Activated naive CD4-positive, alpha-beta T cell treated with anti-CD3 and anti-CD28 coated beads for 36 hours (primary cell): Measurements from ENCODE around the gene TANGO6. TPM values are rescaled to one million over a fixed set of nuclear protein-coding genes. Genes with fewer than 3 reads are reported as not detected.

Experiments used
- CTCF ChIA-PET: fragments of 350-600 bp; sonication (Branson Sonifier 250); formaldehyde crosslinking; loops from one replicate; lab custom pipeline; 2021; ENCODE audit warnings: antibody characterized with exemption; lab: Charles Lee
- DNase-seq: peaks from one replicate; pipeline ENCODE4 v3.0.0-alpha.2; 2020
- H3K27ac Mint-ChIP-seq: one replicate; pipeline ENCODE4 v1.8.0; 2021; ENCODE audit warnings: mild to moderate bottlenecking, mixed read lengths
- H3K27me3 Mint-ChIP-seq: one replicate; pipeline ENCODE4 v1.8.0; 2021; ENCODE audit warnings: low read depth, mixed read lengths
- H3K36me3 Mint-ChIP-seq: one replicate; pipeline ENCODE4 v1.8.0; 2021; ENCODE audit warnings: low read depth, mixed read lengths
- H3K4me1 Mint-ChIP-seq: one replicate; pipeline ENCODE4 v1.8.0; 2021; ENCODE audit warnings: low read depth, mixed read lengths
- H3K4me3 Mint-ChIP-seq: one replicate; pipeline ENCODE4 v1.8.0; 2021; ENCODE audit warnings: mild to moderate bottlenecking, moderate library complexity, mixed read lengths
- H3K9me3 Mint-ChIP-seq: one replicate; pipeline ENCODE4 v1.8.0; 2021; ENCODE audit warnings: mixed read lengths
- intact Hi-C: fragments of 100-400 bp; cut with micrococcal nuclease; formaldehyde crosslinking; loops from one replicate; pipeline ENCODE4 v1.15.1; 2023
- total RNA-seq, 2 experiments: library from RNA; stranded (reverse); gene quantifications; one replicate each; pipeline ENCODE4 v1.2.3, GENCODE V29; 2021

TANGO6 gene
- 10 to 100 TPM; 21.6 to 22.3 TPM for total RNA-seq

GRCh38 chr16:68843482-68844210, at the start of gene TANGO6:
Gene TANGO6 (plus strand): TSS chr16:68843531. CDS start chr16:68843618, 87 bp downstream.
- CTCF ChIA-PET, result interaction anchor here (0.5 to 2.1 kb wide), 8 partner anchors 9 to 914 kb away, joined by 3 to 11 read pairs (median 3); no protein-coding TSS in a partner anchor
- Mint-ChIP-seq H3K4me1 (peaks cover 27% of the 10 kb centered on the region), H3K27me3 (no peaks in the 10 kb centered on the region), H3K27ac (peak within 1 kb of the TSS; percentile 89), H3K36me3 (no peaks in the 10 kb centered on the region), H3K4me3 (peak within 1 kb of the TSS; percentile 96), H3K9me3 (no peaks in the 10 kb centered on the region)
- peak; percentile 95 for DNase-seq
- intact Hi-C loops, result loop anchor here (1.0 to 10.0 kb wide), 4 partner anchors 87 to 911 kb away; partner anchors contain the start of gene NOB1

GRCh38 chr16:68798398-68798797, 44.9 kb upstream of the TANGO6 start:
- H3K36me3 Mint-ChIP-seq, result no peaks in the 10 kb centered on the region
- DNase-seq, result no peak
- peaks cover 3% of the 10 kb centered on the region for H3K4me1 Mint-ChIP-seq
- intact Hi-C loops, result no loop called here
- H3K4me3 Mint-ChIP-seq, result no peak overlapping the region
- CTCF ChIA-PET, result interaction anchor here (0.6 to 3.2 kb wide), 8 partner anchors 42 to 270 kb away, joined by 3 to 31 read pairs (median 6); no protein-coding TSS in a partner anchor
- no peaks in the 10 kb centered on the region for H3K9me3 Mint-ChIP-seq
- H3K27me3 Mint-ChIP-seq, result no peaks in the 10 kb centered on the region
- no peak overlapping the region for H3K27ac Mint-ChIP-seq

GRCh38 chr16:68800257-68800875, 43.0 kb upstream of the TANGO6 start:
- CTCF ChIA-PET, result interaction anchor here (0.6 to 4.7 kb wide), 15 partner anchors 31 to 300 kb away, joined by 3 to 31 read pairs (median 4); no protein-coding TSS in a partner anchor
- no peaks in the 10 kb centered on the region for H3K36me3 Mint-ChIP-seq
- peaks cover 3% of the 10 kb centered on the region for H3K4me1 Mint-ChIP-seq
- H3K27ac Mint-ChIP-seq, result peak overlapping the region; percentile 30
- no peak overlapping the region for H3K4me3 Mint-ChIP-seq
- H3K27me3 Mint-ChIP-seq, result no peaks in the 10 kb centered on the region
- DNase-seq, result peak; percentile 86
- intact Hi-C loops, result loop anchor here (1.0 to 2.0 kb wide), 5 partner anchors 44 to 272 kb away; no protein-coding TSS in a partner anchor
- H3K9me3 Mint-ChIP-seq, result no peaks in the 10 kb centered on the region

- DNase-seq, result no peak
- Mint-ChIP-seq H3K27me3 (no peaks in the 10 kb centered on the region), H3K36me3 (no peaks in the 10 kb centered on the region), H3K4me3 (no peak overlapping the region), H3K4me1 (peaks cover 3% of the 10 kb centered on the region), H3K27ac (no peak overlapping the region), H3K9me3 (no peaks in the 10 kb centered on the region)
- CTCF ChIA-PET, result interaction anchor here (0.7 to 4.7 kb wide), 4 partner anchors 13 to 212 kb away, joined by 3 to 22 read pairs (median 4); no protein-coding TSS in a partner anchor
- intact Hi-C loops, result no loop called here
These were observed 41.1 kb upstream of the TANGO6 start for GRCh38 chr16:68802190-68802589.

GRCh38 chr16:68806422-68806821, 36.9 kb upstream of the TANGO6 start:
- CTCF ChIA-PET, result interaction anchor here (1.3 kb wide), 1 partner anchor 277 kb away, joined by 4 read pairs; no protein-coding TSS in a partner anchor
- Mint-ChIP-seq H3K9me3 (no peaks in the 10 kb centered on the region), H3K4me3 (no peak overlapping the region), H3K4me1 (no peaks in the 10 kb centered on the region), H3K27me3 (peaks cover 2% of the 10 kb centered on the region), H3K27ac (no peak overlapping the region), H3K36me3 (no peaks in the 10 kb centered on the region)
- intact Hi-C loops, result no loop called here
- DNase-seq, result no peak

- intact Hi-C loops, result no loop called here
- Mint-ChIP-seq H3K27ac (no peak overlapping the region), H3K27me3 (peaks cover 2% of the 10 kb centered on the region), H3K4me3 (no peak overlapping the region), H3K36me3 (no peaks in the 10 kb centered on the region), H3K4me1 (no peaks in the 10 kb centered on the region), H3K9me3 (no peaks in the 10 kb centered on the region)
- no peak for DNase-seq
- CTCF ChIA-PET, result interaction anchor here (1.3 kb wide), 1 partner anchor 278 kb away, joined by 4 read pairs; no protein-coding TSS in a partner anchor
These were observed 36.4 kb upstream of the TANGO6 start for GRCh38 chr16:68806981-68807380.

- no peaks in the 10 kb centered on the region for H3K36me3 Mint-ChIP-seq
- no peak for DNase-seq
- H3K27me3 Mint-ChIP-seq, result peaks cover 2% of the 10 kb centered on the region
- H3K4me1 Mint-ChIP-seq, result no peaks in the 10 kb centered on the region
- H3K4me3 Mint-ChIP-seq, result no peak overlapping the region
- H3K27ac Mint-ChIP-seq, result no peak overlapping the region
- no peaks in the 10 kb centered on the region for H3K9me3 Mint-ChIP-seq
- CTCF ChIA-PET, result interaction anchor here (0.6 to 0.7 kb wide), 2 partner anchors 19 to 105 kb away, joined by 3 to 4 read pairs; no protein-coding TSS in a partner anchor
- intact Hi-C loops, result no loop called here
These were observed 28.8 kb upstream of the TANGO6 start for GRCh38 chr16:68814516-68814915.

- DNase-seq, result no peak
- no peak overlapping the region for H3K27ac Mint-ChIP-seq
- no peaks in the 10 kb centered on the region for H3K9me3 Mint-ChIP-seq
- CTCF ChIA-PET, result interaction anchor here (0.6 to 2.5 kb wide), 4 partner anchors 9 to 1913 kb away, joined by 3 to 6 read pairs (median 5); no protein-coding TSS in a partner anchor
- H3K4me1 Mint-ChIP-seq, result no peaks in the 10 kb centered on the region
- no peak overlapping the region for H3K4me3 Mint-ChIP-seq
- no peaks in the 10 kb centered on the region for H3K27me3 Mint-ChIP-seq
- H3K36me3 Mint-ChIP-seq, result no peaks in the 10 kb centered on the region
- intact Hi-C loops, result no loop called here
These were observed 19.8 kb upstream of the TANGO6 start for GRCh38 chr16:68823401-68824135.

GRCh38 chr16:68825427-68825826, 17.9 kb upstream of the TANGO6 start:
- Mint-ChIP-seq H3K36me3 (no peaks in the 10 kb centered on the region), H3K4me1 (no peaks in the 10 kb centered on the region), H3K27ac (no peak overlapping the region), H3K4me3 (no peak overlapping the region), H3K9me3 (no peaks in the 10 kb centered on the region), H3K27me3 (no peaks in the 10 kb centered on the region)
- CTCF ChIA-PET, result no interaction called here
- no peak for DNase-seq
- intact Hi-C loops, result no loop called here

GRCh38 chr16:68826652-68827051, 16.7 kb upstream of the TANGO6 start:
- Mint-ChIP-seq H3K4me1 (no peaks in the 10 kb centered on the region), H3K9me3 (no peaks in the 10 kb centered on the region), H3K27me3 (peaks cover 4% of the 10 kb centered on the region), H3K4me3 (no peak overlapping the region), H3K36me3 (no peaks in the 10 kb centered on the region), H3K27ac (no peak overlapping the region)
- intact Hi-C loops, result no loop called here
- CTCF ChIA-PET, result no interaction called here
- no peak for DNase-seq

- no peak for DNase-seq
- Mint-ChIP-seq H3K27ac (no peak overlapping the region), H3K36me3 (no peaks in the 10 kb centered on the region), H3K27me3 (peaks cover 4% of the 10 kb centered on the region), H3K9me3 (no peaks in the 10 kb centered on the region), H3K4me3 (no peak overlapping the region), H3K4me1 (peaks cover 2% of the 10 kb centered on the region)
- intact Hi-C loops, result no loop called here
- CTCF ChIA-PET, result interaction anchor here (0.6 to 1.2 kb wide), 9 partner anchors 9 to 964 kb away, joined by 3 to 5 read pairs (median 4); no protein-coding TSS in a partner anchor
These were observed 10.1 kb upstream of the TANGO6 start for GRCh38 chr16:68833251-68833650.
